ENCODE data around the gene CAMK1D.

- TF ChIP-seq POLR2A (IDR thresholded peaks at IDR 0.05; ENCODE audit: control extremely low read depth in 1 of 2, low read depth in 2 of 2, low read length in 2 of 2) (no peak), CHD2 (IDR thresholded peaks at IDR 0.05; ENCODE audit: low read length) (no peak), HDAC6 (IDR thresholded peaks at IDR 0.05; ENCODE audit: low read depth, low read length) (no peak), CTCF (IDR thresholded peaks at IDR 0.05; ENCODE audit: control extremely low read depth in 1 of 3, insufficient read depth in 1 of 3, low read depth in 1 of 3, low read length in 3 of 3) (no peak), YY1 (IDR thresholded peaks at IDR 0.05; ENCODE audit: low read depth, low read length) (no peak), SRF (IDR thresholded peaks at IDR 0.05; ENCODE audit: low read depth, low read length) (no peak), JUND (IDR thresholded peaks at IDR 0.05; ENCODE audit: low read length) (no peak), RXRA (IDR thresholded peaks at IDR 0.05; ENCODE audit: insufficient read depth, low read depth, low read length) (no peak), EGR1 (IDR thresholded peaks at IDR 0.05; ENCODE audit: borderline replicate concordance, low read depth, low read length) (no peak), SIN3A (conservative IDR thresholded peaks at IDR 0.05 in 1 of 2, IDR thresholded peaks at IDR 0.05 in 1 of 2; ENCODE audit: low read depth in 1 of 2, low read length in 2 of 2) (no peak), EZH2 (IDR thresholded peaks at IDR 0.05; ENCODE audit: low read depth, low read length, severe bottlenecking) (no peak), SIX5 (IDR thresholded peaks at IDR 0.05; ENCODE audit: low read depth, low read length) (no peak), SAP30 (IDR thresholded peaks at IDR 0.05; ENCODE audit: insufficient read depth, insufficient replicate concordance, low read length) (no peak)
Observed at GRCh38 chr10:12358863-12359564, 9.7 kb downstream of the CAMK1D start.

All from H1 (cell line).